ENCODE results near the gene AKAP6. TPM values are rescaled to one million over a fixed set of nuclear protein-coding genes. Genes with fewer than 3 reads are reported as not detected.

The AKAP6 gene
- total RNA-seq, 1 experiment from 2014 or later: 1.9 TPM

DNA sequence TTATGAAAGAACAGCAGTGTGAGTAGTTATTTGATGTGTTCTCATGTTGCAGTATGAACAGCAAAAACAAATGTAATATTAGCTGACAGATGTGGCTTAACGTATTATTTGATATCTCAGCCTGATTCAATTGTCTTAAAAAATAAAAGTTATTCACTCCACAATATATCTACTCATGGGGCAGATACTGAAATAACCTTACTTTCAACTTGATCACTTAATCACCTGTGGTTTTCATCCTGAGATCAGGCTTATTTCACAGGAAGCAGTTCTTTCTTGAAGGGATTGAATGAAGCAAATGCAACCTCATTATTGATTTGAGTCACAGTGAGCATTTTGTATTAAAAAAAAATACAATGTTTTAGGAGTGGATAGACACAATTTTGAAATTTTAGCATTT lies 90.3 kb downstream of the AKAP6 start:
- TF ChIP-seq RAD21 (IDR thresholded peaks at IDR 0.05; ENCODE audit: low read depth) (no peak), CEBPB (IDR thresholded peaks at IDR 0.05; ENCODE audit: low read depth) (no peak), YY1 (IDR thresholded peaks at IDR 0.05; ENCODE audit: extremely low read depth, insufficient replicate concordance, low read depth, low read length) (no peak), FOSL1 (IDR thresholded peaks at IDR 0.05; ENCODE audit: low read depth) (no peak), ZNF274 (IDR thresholded peaks at IDR 0.05; ENCODE audit: low read depth, low read length) (no peak), REST (IDR thresholded peaks at IDR 0.05; ENCODE audit: low read depth) (no peak), CBX3 (IDR thresholded peaks at IDR 0.05; ENCODE audit: low read depth) (no peak), TCF7L2 (IDR thresholded peaks at IDR 0.05; ENCODE audit: borderline replicate concordance, extremely low read depth, insufficient read depth, insufficient read length) (no peak), SP1 (IDR thresholded peaks at IDR 0.05; ENCODE audit: low read depth) (no peak)
- TF ChIP-seq, protein P1, sequence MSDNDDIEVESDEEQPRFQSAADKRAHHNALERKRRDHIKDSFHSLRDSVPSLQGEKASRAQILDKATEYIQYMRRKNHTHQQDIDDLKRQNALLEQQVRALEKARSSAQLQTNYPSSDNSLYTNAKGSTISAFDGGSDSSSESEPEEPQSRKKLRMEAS (IDR thresholded peaks at IDR 0.05): no peak
- H3K4me2 ChIP-seq (ENCODE audit: low read length): no peak overlapping the region
- no peak overlapping the region for H2AFZ ChIP-seq (ENCODE audit: low read depth, low read length, poor library complexity, severe bottlenecking)
- H3K9me2 ChIP-seq (ENCODE audit: insufficient read depth): no peaks in the 10 kb centered on the region
- no peak overlapping the region for H3K4me3 ChIP-seq (replicated peaks in 1 of 2; ENCODE audit: low read depth in 1 of 2, low read length in 2 of 2)
- CTCF ChIA-PET: no interaction called here
- DNase-seq (ENCODE audit: low read depth, low spot score): no peak
- POLR2A ChIA-PET: no interaction called here
- RAD21 ChIA-PET (ENCODE audit: low non-redundant PET in 1 of 2, low total read pairs in 2 of 2, uncharacterized antibody in 2 of 2, unreplicated experiment in 2 of 2): no interaction called here
- H3K79me2 ChIP-seq (ENCODE audit: insufficient read depth, low read length): no peaks in the 10 kb centered on the region
- H3K9ac ChIP-seq (ENCODE audit: low read length): no peak overlapping the region
- no peak overlapping the region for H3K27ac ChIP-seq (ENCODE audit: low read depth, low read length)
- intact Hi-C loops (cut with micrococcal nuclease): no loop called here
- H3K4me1 ChIP-seq (ENCODE audit: control insufficient read depth in 1 of 2, insufficient read depth in 2 of 2, low read length in 2 of 2): peaks cover 14 to 16% of the 10 kb centered on the region in 2 experiments
- no peak for ATAC-seq
- no peaks in the 10 kb centered on the region for H4K20me1 ChIP-seq (ENCODE audit: insufficient read depth)
- peaks cover 3 to 11% of the 10 kb centered on the region in 2 experiments; a peak in 3 of 4 replicates for H3K9me3 ChIP-seq (ENCODE audit: control insufficient read depth in 1 of 2, insufficient read depth in 1 of 2, low read depth in 1 of 2, low read length in 2 of 2)
- no peaks in the 10 kb centered on the region for H3K36me3 ChIP-seq (ENCODE audit: control insufficient read depth in 1 of 2, insufficient read depth in 2 of 2, low read length in 2 of 2)
- BruUV-seq (replicated peaks): no TSS peak
- H3K27me3 ChIP-seq (ENCODE audit: insufficient read depth, low read length): no peaks in the 10 kb centered on the region
